ENCODE measurements around the gene MOCS2.

GRCh38 chr5:53109443-53110127, at the start of gene MOCS2:
- TF ChIP-seq CTCF (IDR thresholded peaks at IDR 0.05; ENCODE audit: poor library complexity) (no peak), EZH2phosphoT487 (IDR thresholded peaks at IDR 0.05; ENCODE audit: low read depth, severe bottlenecking, unreplicated experiment) (no peak)

Data from hepatocyte (in vitro differentiated cells).